NCI-H748 (cell line): ENCODE data around the gene OR4C12.
"Not testable (repeated sequence)": the region's sequence is repeated elsewhere in the genome, so short reads cannot be mapped to it uniquely, and the experiment has no call there.

Experiments
- DNase-seq: peaks from one replicate; lab custom pipeline; 2025; ENCODE audit not compliant: unreplicated experiment; lab: John Stamatoyannopoulos, UW

OR4C12 gene

GRCh38 chr11:49982435-49982834 is at the start of gene OR4C12:
TSS of gene OR4C12 (minus strand) at chr11:49982535. CDS start at chr11:49982501, 34 bp downstream.
- DNase-seq, result not testable (repeated sequence)

- no peak for DNase-seq
Measured at GRCh38 chr11:50030193-50030592, 47.9 kb upstream of the OR4C12 start.

GRCh38 chr11:49995565-49995964 is 13.2 kb upstream of the OR4C12 start:
- peak; percentile 77 for DNase-seq

- DNase-seq, result not testable (repeated sequence)
Measured at GRCh38 chr11:49973439-49973838, 8.9 kb downstream of the OR4C12 start.

- DNase-seq, result no peak
Measured at GRCh38 chr11:49952091-49952490, 30.2 kb downstream of the OR4C12 start, which contains the start of gene OR4C13. TSS of gene OR4C13 (plus strand) at chr11:49952391. CDS start at chr11:49952423, 32 bp downstream.

- not testable (repeated sequence) for DNase-seq
Measured at GRCh38 chr11:49948701-49949100, 33.6 kb downstream of the OR4C12 start.
